A673 (cell line): Measurements from ENCODE around the gene A1CF. TPM values are rescaled to one million over a fixed set of nuclear protein-coding genes. Genes with fewer than 3 reads are reported as not detected.

Experiments
- BruUV-seq: library from RNA; stranded (reverse); fragments of 400-500 nt; replicated peaks from 2 replicates; lab custom pipeline; 2021; lab: Mats Ljungman, UMichigan
- CTCF ChIA-PET: fragments of 300-600 bp; sonication (Branson Sonifier 250); formaldehyde crosslinking; loops from one replicate; lab custom pipeline; 2022; ENCODE audit warnings: antibody characterized with exemption; lab: Charles Lee
- POLR2A ChIA-PET: fragments of 300-600 bp; sonication (Branson Sonifier 250); formaldehyde crosslinking; loops from one replicate; lab custom pipeline; 2022; ENCODE audit warnings: antibody characterized with exemption; ENCODE audit not compliant: low non-redundant PET; lab: Charles Lee
- DNase-seq: peaks from one replicate; pipeline ENCODE4 v3.0.0-alpha.2; 2015; ENCODE audit warnings: low spot score
- H3K27ac ChIP-seq: fragments of 200-600 bp; sonication (generic); 2 replicates; pipeline ENCODE4 v1.5.1; 2016; ENCODE audit warnings: mixed run types, low read depth, mild to moderate bottlenecking, mixed read lengths, antibody characterized with exemption, low read length; ENCODE audit not compliant: poor library complexity, severe bottlenecking
- H3K27me3 ChIP-seq: fragments of 200-600 bp; sonication (generic); replicated peaks from 2 replicates; pipeline ENCODE4 v1.6.1; 2017; ENCODE audit warnings: mixed run types, low read depth, mild to moderate bottlenecking, mixed read lengths, antibody characterized with exemption, low read length; ENCODE audit not compliant: insufficient read depth, poor library complexity
- H3K36me3 ChIP-seq: fragments of 200-600 bp; sonication (generic); 2 replicates; pipeline ENCODE4 v1.6.1; 2016; ENCODE audit warnings: mixed run types, mild to moderate bottlenecking, mixed read lengths, antibody characterized with exemption, low read length; ENCODE audit not compliant: insufficient read depth, poor library complexity, severe bottlenecking
- H3K4me1 ChIP-seq: fragments of 200-600 bp; sonication (generic); 2 replicates; pipeline ENCODE4 v1.6.1; 2017; ENCODE audit warnings: mixed run types, mild to moderate bottlenecking, mixed read lengths, antibody characterized with exemption, low read length; ENCODE audit not compliant: insufficient read depth, poor library complexity, severe bottlenecking
- H3K4me3 ChIP-seq: fragments of 200-600 bp; sonication (generic); 2 replicates; pipeline ENCODE4 v1.5.1; 2016; ENCODE audit warnings: low read depth, mixed run types, mild to moderate bottlenecking, mixed read lengths, low read length; ENCODE audit not compliant: poor library complexity, severe bottlenecking
- H3K9me3 ChIP-seq: fragments of 200-600 bp; sonication (generic); 2 replicates; pipeline ENCODE4 v1.6.1; 2016; ENCODE audit warnings: mixed run types, low read depth, mild to moderate bottlenecking, mixed read lengths, antibody characterized with exemption, low read length; ENCODE audit not compliant: poor library complexity, severe bottlenecking
- EZH2 ChIP-seq: fragments of 200-600 bp; sonication (generic); IDR thresholded peaks from 2 replicates; pipeline ENCODE4 v1.6.1; 2017; ENCODE audit warnings: borderline replicate concordance, low read depth, mild to moderate bottlenecking, mixed read lengths, antibody characterized with exemption, low read length; ENCODE audit not compliant: poor library complexity, severe bottlenecking
- intact Hi-C: fragments of 100-400 bp; cut with micrococcal nuclease; formaldehyde crosslinking; loops from one replicate; pipeline ENCODE4 v1.10.0; 2022; ENCODE audit not compliant: unreplicated experiment
- total RNA-seq: library from RNA; stranded (reverse); gene quantifications from 2 replicates; pipeline ENCODE4 v1.2.3, GENCODE V29; 2021
- TF ChIP-seq, protein P1 (sequence below): fragments of 300-800, 200-600 bp; sonication (generic); conservative IDR thresholded peaks from 2 replicates; pipeline ENCODE4 v1.5.1; 2017; ENCODE audit warnings: low read depth, mild to moderate bottlenecking, antibody characterized with exemption, low read length, moderate library complexity, mixed read lengths

A1CF gene
- total RNA-seq, 1 experiment from 2014 or later: not detected

DNA sequence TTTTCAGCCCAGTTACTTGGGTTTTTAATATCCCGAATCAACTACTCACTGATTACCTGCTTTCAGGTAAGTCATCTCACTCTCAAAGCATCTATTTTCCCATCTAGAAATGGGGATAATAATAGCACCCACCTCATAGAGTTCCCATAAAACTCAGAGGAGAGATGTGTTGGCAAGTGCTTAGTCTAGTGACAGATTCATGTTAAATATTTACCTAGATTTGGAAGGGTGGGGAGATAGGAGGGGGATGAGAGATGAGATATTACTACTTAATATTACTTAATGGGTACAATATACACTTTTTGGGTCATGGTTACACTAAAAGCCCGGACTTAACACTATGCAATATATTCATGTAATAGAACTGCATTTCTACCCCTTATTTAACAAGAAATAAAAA lies 7.0 kb upstream of the A1CF start:
- no peak overlapping the region for H3K27ac ChIP-seq
- H3K4me3 ChIP-seq: no peak overlapping the region
- peaks cover 5% of the 10 kb centered on the region for H3K4me1 ChIP-seq
- peaks cover 23% of the 10 kb centered on the region for H3K27me3 ChIP-seq
- no peaks in the 10 kb centered on the region for H3K36me3 ChIP-seq
- ChIA-PET POLR2A (no interaction called here), CTCF (no interaction called here)
- TF ChIP-seq EZH2: no peak
- TF ChIP-seq, protein P1, sequence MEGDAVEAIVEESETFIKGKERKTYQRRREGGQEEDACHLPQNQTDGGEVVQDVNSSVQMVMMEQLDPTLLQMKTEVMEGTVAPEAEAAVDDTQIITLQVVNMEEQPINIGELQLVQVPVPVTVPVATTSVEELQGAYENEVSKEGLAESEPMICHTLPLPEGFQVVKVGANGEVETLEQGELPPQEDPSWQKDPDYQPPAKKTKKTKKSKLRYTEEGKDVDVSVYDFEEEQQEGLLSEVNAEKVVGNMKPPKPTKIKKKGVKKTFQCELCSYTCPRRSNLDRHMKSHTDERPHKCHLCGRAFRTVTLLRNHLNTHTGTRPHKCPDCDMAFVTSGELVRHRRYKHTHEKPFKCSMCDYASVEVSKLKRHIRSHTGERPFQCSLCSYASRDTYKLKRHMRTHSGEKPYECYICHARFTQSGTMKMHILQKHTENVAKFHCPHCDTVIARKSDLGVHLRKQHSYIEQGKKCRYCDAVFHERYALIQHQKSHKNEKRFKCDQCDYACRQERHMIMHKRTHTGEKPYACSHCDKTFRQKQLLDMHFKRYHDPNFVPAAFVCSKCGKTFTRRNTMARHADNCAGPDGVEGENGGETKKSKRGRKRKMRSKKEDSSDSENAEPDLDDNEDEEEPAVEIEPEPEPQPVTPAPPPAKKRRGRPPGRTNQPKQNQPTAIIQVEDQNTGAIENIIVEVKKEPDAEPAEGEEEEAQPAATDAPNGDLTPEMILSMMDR: no peak
- no peak for DNase-seq
- intact Hi-C loops: no loop called here
- H3K9me3 ChIP-seq: no peaks in the 10 kb centered on the region
- BruUV-seq: no TSS peak

DNA sequence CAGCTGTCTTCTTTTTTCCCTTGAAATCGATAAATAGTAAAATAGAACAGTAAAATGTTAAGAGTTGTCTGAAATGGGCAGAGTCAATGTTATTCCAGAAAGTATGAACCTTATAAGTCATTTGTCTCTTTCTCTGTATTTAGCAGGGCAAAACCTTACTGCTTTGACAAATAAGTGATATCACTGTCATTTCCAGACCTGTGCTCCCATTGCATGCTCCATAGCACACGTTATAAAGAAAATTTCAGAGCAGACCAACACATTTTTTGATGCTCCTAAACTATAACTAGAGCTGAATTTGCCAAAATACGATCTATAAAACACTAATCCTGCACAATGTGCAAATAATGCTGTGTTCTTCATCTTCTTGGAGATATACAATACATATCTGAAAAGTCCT lies 1.1 kb downstream of the A1CF start:
- H3K4me1 ChIP-seq: no peaks in the 10 kb centered on the region
- no peak for DNase-seq
- CTCF ChIA-PET: no interaction called here
- no TSS peak for BruUV-seq
- intact Hi-C loops: no loop called here
- POLR2A ChIA-PET: no interaction called here
- no peaks in the 10 kb centered on the region for H3K9me3 ChIP-seq
- peaks cover 33% of the 10 kb centered on the region for H3K27me3 ChIP-seq
- no peak for TF ChIP-seq EZH2
- TF ChIP-seq, protein P1: no peak
- no peaks in the 10 kb centered on the region for H3K36me3 ChIP-seq
- H3K27ac ChIP-seq: no peak overlapping the region
- no peak overlapping the region for H3K4me3 ChIP-seq

DNA sequence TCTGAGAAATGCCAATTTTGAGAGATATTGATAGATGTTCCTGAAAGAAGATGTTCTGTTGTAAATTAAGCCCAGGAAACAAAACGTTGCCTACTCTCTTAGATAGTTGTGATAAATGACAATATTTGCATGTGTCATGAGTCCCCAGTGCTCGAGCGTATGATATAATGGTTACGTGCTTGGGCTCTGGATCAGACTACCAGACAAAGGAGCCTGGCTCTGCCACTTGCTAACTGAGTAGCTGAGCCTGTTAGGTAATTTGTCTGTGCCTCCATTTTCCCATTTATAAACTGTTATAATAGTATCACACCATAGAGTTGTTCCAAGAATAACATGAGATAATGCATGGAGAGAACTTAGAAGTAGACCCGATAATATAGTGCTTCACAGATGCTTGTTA lies 1.8 kb downstream of the A1CF start:
- H3K27ac ChIP-seq: no peak overlapping the region
- CTCF ChIA-PET: no interaction called here
- no peak overlapping the region for H3K4me3 ChIP-seq
- H3K4me1 ChIP-seq: no peaks in the 10 kb centered on the region
- POLR2A ChIA-PET: no interaction called here
- no peaks in the 10 kb centered on the region for H3K9me3 ChIP-seq
- TF ChIP-seq, protein P1: no peak
- TF ChIP-seq EZH2: no peak
- intact Hi-C loops: no loop called here
- no peak for DNase-seq
- H3K36me3 ChIP-seq: no peaks in the 10 kb centered on the region
- peaks cover 33% of the 10 kb centered on the region for H3K27me3 ChIP-seq
- BruUV-seq: no TSS peak
